Type B pancreatic cell (in vitro differentiated cells): ENCODE results near the gene TPP2. TPM values are rescaled to one million over a fixed set of nuclear protein-coding genes. Genes with fewer than 3 reads are reported as not detected.

Experiments used
- DNase-seq: peaks from one replicate; pipeline ENCODE4 v3.0.0; 2021; ENCODE audit warnings: mixed read lengths; ENCODE audit not compliant: unreplicated experiment; ENCODE audit errors: extremely low spot score
- H3K27ac Mint-ChIP-seq: 2 replicates; pipeline ENCODE4 v1.8.0; 2021; ENCODE audit warnings: mild to moderate bottlenecking, mixed read lengths
- H3K27me3 Mint-ChIP-seq: 2 replicates; pipeline ENCODE4 v1.8.0; 2021; ENCODE audit warnings: mixed read lengths
- H3K36me3 Mint-ChIP-seq: 2 replicates; pipeline ENCODE4 v1.8.0; 2021; ENCODE audit warnings: mixed read lengths
- H3K4me1 Mint-ChIP-seq: one replicate; pipeline ENCODE4 v1.8.0; 2021; ENCODE audit warnings: mixed read lengths; ENCODE audit not compliant: unreplicated experiment
- H3K4me3 Mint-ChIP-seq: 2 replicates; pipeline ENCODE4 v1.8.0; 2021; ENCODE audit warnings: mild to moderate bottlenecking, mixed read lengths
- H3K9me3 Mint-ChIP-seq: 2 replicates; pipeline ENCODE4 v1.8.0; 2021; ENCODE audit warnings: mixed read lengths
- CTCF ChIP-seq: fragments of 200-600 bp; sonication (generic); conservative IDR thresholded peaks from 2 replicates; pipeline ENCODE4 v1.5.0; 2021; ENCODE audit warnings: antibody characterized with exemption, mild to moderate bottlenecking
- total RNA-seq: library from RNA; stranded (reverse); gene quantifications from 2 replicates; pipeline ENCODE4 v1.2.1, GENCODE V29; 2021; ENCODE audit warnings: low replicate concordance

Gene TPP2
- total RNA-seq, 1 donor from 2014 or later = 54.4 TPM

DNA sequence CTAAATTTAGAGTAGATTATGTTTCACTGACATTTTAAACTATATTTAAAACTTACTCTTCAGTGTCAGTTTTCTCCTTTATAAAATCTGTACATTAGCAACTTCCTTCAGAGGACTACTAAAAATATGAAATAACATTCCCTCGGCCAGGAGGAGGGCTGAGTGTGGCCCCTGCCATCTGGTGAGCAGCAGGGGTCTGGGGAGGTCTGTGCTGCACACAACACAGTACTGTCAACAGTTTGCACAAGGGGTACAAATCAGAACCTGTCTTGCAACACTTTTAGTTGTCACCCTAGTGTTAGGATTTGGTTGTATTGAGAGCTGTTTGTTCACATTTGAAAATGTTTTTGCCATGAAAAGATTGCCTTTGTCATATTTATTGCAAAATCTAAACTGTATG is 48.9 kb downstream of the TPP2 start:
- no peaks in the 10 kb centered on the region for H3K9me3 Mint-ChIP-seq
- peaks cover 9% of the 10 kb centered on the region for H3K36me3 Mint-ChIP-seq
- H3K27ac Mint-ChIP-seq = no peak overlapping the region
- no peaks in the 10 kb centered on the region for H3K27me3 Mint-ChIP-seq
- DNase-seq = no peak
- H3K4me1 Mint-ChIP-seq = no peaks in the 10 kb centered on the region
- TF ChIP-seq CTCF = no peak
- no peak overlapping the region for H3K4me3 Mint-ChIP-seq

DNA sequence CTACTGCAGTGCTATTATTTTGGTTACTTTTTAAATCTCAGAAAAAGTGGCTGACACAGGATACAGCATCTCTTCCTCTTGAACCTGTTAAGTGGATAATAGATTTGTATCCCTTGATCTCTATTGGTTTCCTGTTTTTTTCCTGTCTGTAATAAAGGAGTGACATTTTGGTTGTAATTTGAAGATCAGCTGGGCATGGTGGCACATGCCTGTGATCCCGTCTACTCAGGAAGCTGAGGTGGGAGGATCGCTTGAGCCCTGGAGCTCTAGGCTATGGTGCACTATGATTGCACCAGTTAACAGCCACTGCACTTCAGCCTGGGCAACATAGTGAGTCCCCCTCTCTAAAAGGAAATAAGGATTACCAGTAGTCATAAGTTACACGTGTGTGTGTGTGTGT is 51.3 kb downstream of the TPP2 start:
- Mint-ChIP-seq H3K4me1 (no peaks in the 10 kb centered on the region), H3K4me3 (no peak overlapping the region), H3K9me3 (no peaks in the 10 kb centered on the region), H3K27me3 (no peaks in the 10 kb centered on the region), H3K36me3 (peaks cover 14% of the 10 kb centered on the region), H3K27ac (no peak overlapping the region)
- DNase-seq = no peak
- no peak for TF ChIP-seq CTCF

- no peak for DNase-seq
- Mint-ChIP-seq H3K27me3 (no peaks in the 10 kb centered on the region), H3K36me3 (peaks cover 14% of the 10 kb centered on the region), H3K4me3 (no peak overlapping the region), H3K27ac (no peak overlapping the region), H3K9me3 (no peaks in the 10 kb centered on the region), H3K4me1 (no peaks in the 10 kb centered on the region)
- TF ChIP-seq CTCF = no peak
Measured at GRCh38 chr13:102650444-102650843, 53.7 kb downstream of the TPP2 start.

- no peak overlapping the region for H3K4me3 Mint-ChIP-seq
- peaks cover 14% of the 10 kb centered on the region for H3K36me3 Mint-ChIP-seq
- H3K9me3 Mint-ChIP-seq = no peaks in the 10 kb centered on the region
- DNase-seq = no peak
- H3K4me1 Mint-ChIP-seq = no peaks in the 10 kb centered on the region
- TF ChIP-seq CTCF = no peak
- no peaks in the 10 kb centered on the region for H3K27me3 Mint-ChIP-seq
- H3K27ac Mint-ChIP-seq = no peak overlapping the region
Measured at GRCh38 chr13:102651392-102651791, 54.6 kb downstream of the TPP2 start.

DNA sequence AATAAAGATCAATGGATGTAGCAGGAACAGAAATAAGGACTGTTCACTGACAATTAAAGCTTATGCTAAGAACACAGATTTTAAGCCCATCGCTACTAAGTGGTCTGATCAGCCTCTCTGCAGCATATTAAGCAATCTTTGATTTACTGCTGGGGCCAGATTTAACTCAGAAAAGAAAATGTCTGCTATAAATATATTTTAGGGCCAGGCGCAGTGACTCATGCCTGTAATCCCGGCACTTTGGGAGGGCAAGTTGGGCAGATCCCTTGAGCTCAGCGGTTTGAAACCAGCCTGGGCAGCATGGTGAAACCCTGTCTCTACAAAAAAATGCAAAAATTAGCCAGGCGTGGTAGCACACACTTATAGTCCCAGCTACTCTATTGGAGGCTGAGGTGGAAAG is 55.1 kb downstream of the TPP2 start:
- no peak overlapping the region for H3K27ac Mint-ChIP-seq
- H3K36me3 Mint-ChIP-seq = peaks cover 14% of the 10 kb centered on the region
- no peak overlapping the region for H3K4me3 Mint-ChIP-seq
- H3K27me3 Mint-ChIP-seq = no peaks in the 10 kb centered on the region
- TF ChIP-seq CTCF = no peak
- no peak for DNase-seq
- H3K9me3 Mint-ChIP-seq = no peaks in the 10 kb centered on the region
- H3K4me1 Mint-ChIP-seq = no peaks in the 10 kb centered on the region

DNA sequence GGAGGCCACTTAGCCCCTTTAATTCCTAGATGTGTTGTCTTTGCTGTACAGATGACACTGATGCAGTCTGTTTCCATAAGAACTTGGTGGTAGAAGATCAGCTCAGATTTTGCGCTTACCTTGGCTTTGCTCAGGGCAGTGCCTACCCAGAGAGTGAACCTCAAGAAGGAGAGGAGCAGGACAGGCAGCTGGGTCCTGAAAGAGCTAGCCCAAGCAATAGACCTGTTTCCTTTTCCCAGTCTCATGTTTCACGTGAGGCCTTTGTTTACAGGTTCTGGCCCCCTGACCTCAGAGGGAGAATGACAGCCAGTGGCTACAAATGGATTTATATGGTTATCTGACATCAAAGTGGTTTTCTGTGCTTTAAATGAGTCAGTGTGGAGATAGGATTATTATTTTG is 58.0 kb downstream of the TPP2 start:
- H3K4me3 Mint-ChIP-seq = no peak overlapping the region
- H3K9me3 Mint-ChIP-seq = peaks cover 8% of the 10 kb centered on the region
- H3K36me3 Mint-ChIP-seq = peaks cover 26% of the 10 kb centered on the region
- DNase-seq = no peak
- no peaks in the 10 kb centered on the region for H3K4me1 Mint-ChIP-seq
- no peak for TF ChIP-seq CTCF
- no peaks in the 10 kb centered on the region for H3K27me3 Mint-ChIP-seq
- H3K27ac Mint-ChIP-seq = no peak overlapping the region
